Activated gamma-delta T cell treated with Interleukin-2 at 50 U/mL for 16 hours (primary cell): ENCODE results near the gene COX7B2.

Experiments used
- DNase-seq: peaks from one replicate; pipeline ENCODE4 v3.0.0-alpha.2; 2020

COX7B2 gene

DNA sequence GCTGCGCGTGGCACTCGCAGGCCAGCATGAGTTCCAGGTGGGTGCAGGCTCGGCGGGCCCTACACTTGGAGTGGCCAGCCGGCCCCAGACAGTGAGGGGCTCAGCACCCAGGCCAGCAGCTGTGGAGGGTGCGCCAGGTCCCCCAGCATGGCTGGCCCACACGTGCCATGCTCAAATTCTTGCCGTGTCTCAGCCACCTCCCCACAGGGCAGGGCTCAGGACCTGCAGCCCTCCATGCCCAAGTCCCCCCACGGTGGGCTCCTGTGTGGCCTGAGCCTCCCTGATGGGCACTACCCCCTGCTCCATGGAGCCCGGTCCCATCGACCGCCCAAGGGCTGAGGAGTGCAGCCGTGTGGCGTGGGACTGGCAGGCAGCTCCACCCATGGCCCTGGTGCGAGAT, 210.2 kb downstream of the COX7B2 start:
- DNase-seq: no peak
